Neural progenitor cell (in vitro differentiated cells): Measurements from ENCODE around the gene ITGB3.

Experiments used
- CTCF ChIP-seq: fragments of 200-600 bp; sonication (generic); IDR thresholded peaks from 2 replicates; pipeline ENCODE4 v1.5.1; 2017; ENCODE audit warnings: antibody characterized with exemption, mild to moderate bottlenecking
- EZH2 ChIP-seq: fragments of 200-600 bp; sonication (generic); IDR thresholded peaks from 2 replicates; pipeline ENCODE4 v1.6.1; 2017; ENCODE audit warnings: antibody characterized with exemption, mild to moderate bottlenecking, moderate library complexity
- EZH2phosphoT487 ChIP-seq: fragments of 200-600 bp; sonication (generic); IDR thresholded peaks from 2 replicates; pipeline ENCODE4 v1.6.1; 2017; ENCODE audit warnings: antibody characterized with exemption

- TF ChIP-seq CTCF (no peak), EZH2 (no peak), EZH2phosphoT487 (no peak)
Observed at GRCh38 chr17:47325176-47325575, 71.5 kb downstream of the ITGB3 start.
